ENCODE data around the gene MAPK11.

MAPK11 gene

DNA sequence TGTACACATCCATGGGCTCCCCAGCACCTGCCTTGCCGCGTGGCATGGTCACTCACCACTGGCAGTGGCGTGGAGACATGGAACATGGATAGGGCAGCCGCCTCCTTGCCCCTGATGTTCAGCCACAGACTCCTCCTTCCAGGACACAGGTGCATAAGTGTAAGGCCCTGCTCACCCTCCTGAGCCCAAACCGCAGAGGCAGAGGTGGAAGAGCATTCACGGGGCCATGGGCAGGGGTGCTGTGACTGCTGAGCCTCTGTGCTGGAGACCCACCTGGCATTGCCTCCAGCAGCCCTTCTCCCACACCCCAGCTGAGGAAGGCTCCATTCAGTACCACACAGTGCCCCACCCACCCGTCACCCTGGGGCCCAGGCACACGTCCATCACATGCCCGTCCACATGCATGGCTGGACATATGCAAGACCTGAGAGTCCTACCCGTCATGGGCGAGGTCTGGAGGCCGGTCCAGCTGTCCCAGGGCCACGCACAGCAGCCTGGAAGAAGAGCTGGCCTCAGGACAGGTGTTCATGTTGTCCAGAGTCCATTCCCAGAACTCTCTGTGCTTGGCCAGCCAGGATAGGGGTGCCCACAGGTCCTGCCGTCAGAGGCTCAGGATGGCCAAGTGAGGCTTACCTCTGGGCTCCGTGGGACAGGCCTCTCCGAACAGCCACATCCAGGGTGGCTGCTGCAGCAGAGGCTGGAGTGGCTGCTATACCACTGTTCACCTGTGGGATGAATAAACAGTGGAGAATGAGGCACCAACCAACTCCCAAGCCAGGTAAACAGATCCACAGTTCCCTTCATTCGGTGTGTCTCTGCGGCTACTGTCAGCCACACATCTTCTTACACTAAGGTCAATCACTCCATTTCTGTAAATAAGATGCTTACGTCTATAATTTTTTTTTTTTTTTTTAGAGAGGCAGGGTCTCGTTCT lies 23.7 kb downstream of the MAPK11 start:
- DNase-seq (ENCODE audit: low read depth): no peak

DNA sequence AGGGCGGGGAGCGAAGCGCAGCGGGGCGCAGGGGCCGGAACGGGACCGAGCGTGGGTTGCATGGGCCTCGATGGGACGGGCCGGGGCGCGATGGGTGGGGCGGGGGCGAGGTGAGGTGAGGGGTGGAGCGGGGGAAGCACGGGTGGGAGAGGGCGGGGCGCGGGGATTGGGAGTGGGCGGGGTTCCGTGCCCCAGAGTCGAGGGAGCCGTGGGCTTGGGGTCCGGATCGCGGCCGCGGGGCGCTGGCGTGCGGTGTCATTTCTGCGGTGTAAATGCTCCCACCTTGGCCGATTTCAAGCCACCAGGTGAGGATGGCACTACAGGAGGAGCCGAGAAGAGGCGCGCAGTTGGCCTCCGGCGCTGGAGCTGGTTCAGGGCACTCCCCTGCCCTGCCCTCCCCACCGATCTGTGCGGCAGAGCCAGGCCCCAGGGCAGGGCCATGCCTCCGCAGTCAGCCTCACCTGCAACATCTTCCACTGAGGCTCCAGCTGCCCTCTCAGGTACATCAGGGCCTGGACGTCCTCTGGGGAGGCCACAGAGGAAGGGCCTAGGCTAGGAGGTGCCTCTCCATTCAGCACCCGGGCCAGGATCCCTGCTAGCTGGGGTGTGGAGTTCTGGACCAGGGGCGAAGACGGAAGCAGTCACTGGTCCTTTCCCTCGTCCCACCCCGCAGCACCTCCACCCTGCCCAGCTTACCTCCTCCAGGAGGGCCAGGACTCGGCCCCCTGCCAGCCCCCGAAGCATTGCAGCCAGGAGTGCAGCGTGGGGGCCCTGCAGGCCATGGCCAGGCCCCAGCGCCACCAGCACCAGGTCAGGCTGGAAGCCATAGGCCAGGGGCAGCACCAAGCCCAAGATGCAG lies 24.7 kb downstream of the MAPK11 start:
- no peak for DNase-seq (ENCODE audit: low read depth)

DNA sequence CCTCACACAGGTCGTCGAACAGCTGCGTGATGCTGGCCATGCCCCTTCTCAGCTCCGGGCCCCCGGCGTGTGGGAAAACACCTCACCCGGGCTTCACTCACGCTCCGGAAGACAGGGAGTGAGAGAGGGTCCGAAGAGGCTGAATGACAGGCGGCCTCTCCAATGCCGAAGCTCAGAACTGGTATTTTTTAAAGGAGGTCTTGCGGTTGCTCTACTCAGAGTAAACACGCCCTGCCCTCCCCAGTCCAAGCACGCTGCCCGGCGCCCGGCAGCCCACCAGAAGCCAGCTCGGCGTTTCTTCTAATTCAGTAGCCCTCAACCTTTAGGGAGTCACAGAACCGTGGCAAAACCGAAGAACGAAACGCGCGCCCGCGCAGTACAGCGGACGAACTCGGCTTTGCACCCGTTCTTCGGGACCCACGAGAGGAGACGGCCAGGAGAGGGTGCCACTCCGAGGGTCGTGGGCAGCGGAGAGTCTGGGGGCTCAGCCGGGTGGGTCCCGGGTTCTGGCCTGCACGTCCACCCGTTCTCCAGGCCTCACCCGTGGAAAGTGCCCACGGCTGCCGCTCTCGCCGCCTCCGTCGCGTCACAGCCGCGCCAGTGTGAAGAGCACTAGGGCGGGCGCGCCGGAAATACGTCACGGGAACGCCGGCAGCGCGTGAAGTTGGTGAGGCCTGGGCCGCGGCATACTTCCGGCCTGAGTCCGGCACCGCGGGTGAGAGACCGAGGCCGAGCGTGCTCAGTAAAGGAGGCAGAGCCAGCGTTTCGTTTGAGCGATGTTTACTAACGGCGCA lies 25.6 kb downstream of the MAPK11 start, which contains the start of gene TUBGCP6:
Gene TUBGCP6 (minus strand): TSS at position 604 of the 794 bp plus-strand sequence. CDS start 564 bp downstream, at position 40.
- DNase-seq (ENCODE audit: low read depth): peak; percentile 90

DNA sequence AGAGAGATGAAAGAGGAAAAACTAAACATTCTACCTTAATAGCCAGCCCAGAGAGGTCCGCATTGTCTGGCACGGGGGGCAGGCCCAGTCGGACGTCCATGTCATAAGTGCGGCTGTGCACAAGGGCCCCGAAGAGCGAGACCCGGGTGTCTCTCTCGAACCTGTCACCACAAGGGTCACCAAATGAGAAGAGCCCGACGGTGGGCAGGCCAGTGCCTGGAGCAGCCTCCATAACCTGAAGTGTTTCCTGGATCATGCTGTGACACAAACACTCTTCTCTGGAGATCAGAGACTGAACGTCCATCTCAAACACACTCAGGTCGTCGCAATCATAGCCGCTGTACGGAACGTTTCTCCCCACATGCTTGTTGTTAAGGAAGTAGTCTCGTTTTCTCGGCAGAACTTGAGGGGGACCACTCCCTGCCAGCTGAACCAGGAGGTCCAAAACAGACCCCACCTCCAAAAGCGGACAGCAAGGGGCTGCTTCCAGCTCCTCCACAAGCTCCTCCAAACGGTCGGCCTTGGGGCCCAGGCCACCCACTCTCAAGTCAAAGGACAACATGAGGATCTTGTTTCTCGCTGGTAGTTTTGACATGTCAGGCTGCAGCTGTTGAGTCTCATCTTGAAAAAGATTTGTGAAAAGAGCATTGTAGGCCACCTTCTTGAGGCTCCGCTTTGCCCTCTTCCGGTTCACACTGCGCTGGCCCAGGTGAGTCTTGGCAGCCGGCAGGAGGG lies 26.3 kb downstream of the MAPK11 start:
- no peak for DNase-seq (ENCODE audit: low read depth)

- no peak for DNase-seq (ENCODE audit: low read depth)
Observed at GRCh38 chr22:50242406-50242949, 27.7 kb downstream of the MAPK11 start.

- no peak for DNase-seq (ENCODE audit: low read depth)
Observed at GRCh38 chr22:50238755-50239154, 31.4 kb downstream of the MAPK11 start.

- DNase-seq (ENCODE audit: low read depth): no peak
Observed at GRCh38 chr22:50236731-50237409, 33.3 kb downstream of the MAPK11 start.

DNA sequence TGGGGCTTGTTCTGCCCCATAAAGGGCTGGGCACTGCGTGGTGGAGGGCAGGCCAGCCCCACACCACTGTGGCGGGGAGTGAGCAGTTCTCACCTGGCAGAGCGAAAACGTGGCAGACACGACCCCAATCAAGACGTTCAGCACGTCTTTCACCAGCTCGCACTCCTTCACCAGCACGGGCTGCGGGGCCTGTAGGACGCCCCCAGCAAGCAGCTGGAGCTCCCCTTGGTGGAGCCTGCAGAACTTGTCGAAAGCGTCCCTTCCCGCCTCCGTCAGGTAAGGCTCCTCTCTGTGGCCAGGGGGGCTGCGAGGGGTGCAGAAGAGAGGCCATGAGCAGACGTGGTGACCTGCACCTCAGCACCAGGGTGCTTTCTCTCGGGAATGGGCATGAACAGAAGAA lies 37.0 kb downstream of the MAPK11 start:
- no peak for DNase-seq (ENCODE audit: low read depth)

DNA sequence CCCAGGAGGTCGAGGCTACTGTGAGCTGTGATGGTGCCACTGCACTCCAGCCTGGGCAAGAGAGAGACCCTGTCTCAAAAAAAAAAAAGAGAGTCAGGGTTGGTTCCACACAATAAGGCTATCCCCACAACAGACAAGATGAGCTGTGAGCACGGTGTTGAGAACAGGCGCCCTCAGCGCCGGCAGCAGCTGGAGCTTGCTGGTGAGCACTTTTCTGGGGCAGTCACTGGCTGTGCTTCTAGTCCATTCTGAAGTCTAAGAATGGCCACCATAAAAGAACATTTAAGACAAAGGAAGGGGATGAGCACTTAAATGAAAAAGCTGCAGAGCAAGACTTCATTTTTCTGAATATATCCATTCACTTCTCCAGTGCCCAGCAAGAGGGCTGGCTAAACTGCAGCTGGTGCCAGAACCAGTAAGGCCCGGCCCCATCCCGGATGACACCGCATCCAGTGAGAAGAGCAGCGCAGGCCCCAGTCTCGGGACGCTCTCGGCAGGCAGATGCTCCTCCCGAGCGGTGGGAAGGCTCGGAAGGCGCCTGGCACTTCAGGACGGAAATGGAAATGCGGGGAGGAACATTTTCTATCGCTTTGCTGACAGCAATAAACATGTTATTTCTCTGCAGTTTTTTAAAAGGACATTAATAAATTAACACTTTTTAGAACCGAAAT lies 37.6 kb downstream of the MAPK11 start:
- DNase-seq (ENCODE audit: low read depth): no peak

- DNase-seq (ENCODE audit: low read depth): no peak
Observed at GRCh38 chr22:50229370-50229769, 40.8 kb downstream of the MAPK11 start.

GRCh38 chr22:50228366-50228765 lies 41.8 kb downstream of the MAPK11 start:
- DNase-seq (ENCODE audit: low read depth): no peak

GRCh38 chr22:50227579-50228215 lies 42.5 kb downstream of the MAPK11 start:
- DNase-seq (ENCODE audit: low read depth): no peak

DNA sequence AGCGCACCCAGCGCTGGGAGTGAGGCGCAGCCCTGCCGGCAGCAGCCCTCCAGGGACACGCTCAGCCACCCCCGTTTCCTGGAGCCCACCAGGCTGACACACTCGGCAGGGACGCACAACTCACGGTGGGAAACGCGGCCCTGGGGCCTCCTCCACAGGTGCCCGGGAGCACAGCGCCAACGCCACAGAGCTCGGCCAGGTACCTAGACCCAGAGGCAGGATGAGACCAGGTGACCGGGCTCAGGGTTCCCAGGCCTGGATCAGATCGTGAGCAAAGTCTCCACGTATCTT lies 43.4 kb downstream of the MAPK11 start:
- no peak for DNase-seq (ENCODE audit: low read depth)

DNA sequence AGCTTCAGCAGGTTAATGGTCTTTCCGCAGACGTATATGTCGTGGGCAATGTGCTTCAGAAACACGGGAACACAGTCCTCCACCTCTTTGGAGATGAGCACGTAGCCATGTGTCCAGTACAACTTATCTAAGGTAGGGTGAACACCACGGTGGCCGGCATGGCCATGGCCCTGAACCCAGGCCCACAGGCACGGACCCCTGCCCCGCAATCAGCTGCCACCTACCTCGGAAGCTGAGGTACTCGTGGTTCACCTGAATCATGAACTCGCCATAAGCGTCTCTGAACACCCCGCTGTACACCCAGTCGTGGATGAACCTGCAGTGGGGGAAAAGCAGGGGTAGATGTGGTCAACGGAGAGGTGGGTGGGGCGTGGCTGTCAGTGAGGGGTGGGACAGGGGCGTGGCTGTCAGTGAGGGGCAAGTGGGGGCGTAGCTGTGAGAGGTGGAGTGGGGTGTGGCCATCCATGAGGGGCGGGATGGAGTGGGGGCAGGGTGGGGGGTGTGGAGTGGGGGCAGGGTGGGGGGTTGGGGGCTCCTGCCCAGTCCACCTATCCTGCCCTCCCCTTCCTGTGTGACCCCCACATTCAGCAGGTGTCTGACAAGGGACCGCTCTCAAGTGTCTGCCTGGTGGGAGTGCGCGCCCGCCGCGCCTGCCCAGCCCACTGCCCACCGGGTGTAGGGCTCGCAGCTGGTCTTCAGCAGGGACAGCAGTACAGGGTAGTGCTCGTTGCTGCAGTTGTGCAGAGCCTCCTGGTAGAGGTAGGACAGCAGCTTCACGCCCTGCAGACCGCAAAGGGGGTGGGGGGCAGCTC lies 43.9 kb downstream of the MAPK11 start:
- no peak for DNase-seq (ENCODE audit: low read depth)

GRCh38 chr22:50225200-50225969 lies 44.8 kb downstream of the MAPK11 start:
- DNase-seq (ENCODE audit: low read depth): no peak

- DNase-seq (ENCODE audit: low read depth): no peak
Observed at GRCh38 chr22:50224071-50224470, 46.1 kb downstream of the MAPK11 start.

GRCh38 chr22:50222508-50222907 lies 47.7 kb downstream of the MAPK11 start:
- no peak for DNase-seq (ENCODE audit: low read depth)
